Measurements from ENCODE around the gene ZNF521.
"Not testable (repeated sequence)": the region's sequence is repeated elsewhere in the genome, so short reads cannot be mapped to it uniquely, and the experiment has no call there.

ZNF521 gene

GRCh38 chr18:25284861-25285550 is 67.0 kb downstream of the ZNF521 start:
- H3K9me3 Mint-ChIP-seq = no peaks in the 10 kb centered on the region
- H3K27ac Mint-ChIP-seq = no peak overlapping the region
- H3K4me3 Mint-ChIP-seq = no peak overlapping the region
- H3K36me3 Mint-ChIP-seq = no peaks in the 10 kb centered on the region
- H3K27me3 Mint-ChIP-seq = peaks cover 21% of the 10 kb centered on the region
- ATAC-seq = no peak
- H3K4me1 Mint-ChIP-seq = no peaks in the 10 kb centered on the region

GRCh38 chr18:25284281-25284680 is 67.7 kb downstream of the ZNF521 start:
- Mint-ChIP-seq H3K4me3 (no peak overlapping the region), H3K9me3 (no peaks in the 10 kb centered on the region), H3K27me3 (peaks cover 24% of the 10 kb centered on the region), H3K27ac (no peak overlapping the region), H3K4me1 (no peaks in the 10 kb centered on the region), H3K36me3 (no peaks in the 10 kb centered on the region)
- ATAC-seq = no peak

- Mint-ChIP-seq H3K4me3 (no peak overlapping the region), H3K36me3 (no peaks in the 10 kb centered on the region), H3K27ac (no peak overlapping the region), H3K27me3 (peaks cover 24% of the 10 kb centered on the region), H3K9me3 (no peaks in the 10 kb centered on the region), H3K4me1 (no peaks in the 10 kb centered on the region)
- no peak for ATAC-seq
These were observed 68.2 kb downstream of the ZNF521 start for GRCh38 chr18:25283781-25284180.

GRCh38 chr18:25282896-25283703 is 68.9 kb downstream of the ZNF521 start:
- H3K27ac Mint-ChIP-seq = no peak overlapping the region

GRCh38 chr18:25282282-25282681 is 69.7 kb downstream of the ZNF521 start:
- Mint-ChIP-seq H3K27ac (no peak overlapping the region), H3K9me3 (no peaks in the 10 kb centered on the region), H3K4me1 (no peaks in the 10 kb centered on the region), H3K36me3 (no peaks in the 10 kb centered on the region), H3K4me3 (no peak overlapping the region), H3K27me3 (peaks cover 24% of the 10 kb centered on the region)
- no peak for ATAC-seq

More at GRCh38 chr18:25282896-25283703, 68.9 kb downstream of the ZNF521 start:
- Mint-ChIP-seq H3K4me3 (no peak overlapping the region), H3K9me3 (no peaks in the 10 kb centered on the region), H3K36me3 (no peaks in the 10 kb centered on the region), H3K27me3 (peaks cover 24% of the 10 kb centered on the region), H3K4me1 (no peaks in the 10 kb centered on the region)
- ATAC-seq = no peak

- no peaks in the 10 kb centered on the region for H3K36me3 Mint-ChIP-seq
- H3K4me3 Mint-ChIP-seq = no peak overlapping the region
- ATAC-seq = no peak
- H3K27ac Mint-ChIP-seq = no peak overlapping the region
- no peaks in the 10 kb centered on the region for H3K4me1 Mint-ChIP-seq
- H3K27me3 Mint-ChIP-seq = peaks cover 24% of the 10 kb centered on the region
- no peaks in the 10 kb centered on the region for H3K9me3 Mint-ChIP-seq
These were observed 70.4 kb downstream of the ZNF521 start for GRCh38 chr18:25281556-25281955.

- Mint-ChIP-seq H3K9me3 (no peaks in the 10 kb centered on the region), H3K27ac (no peak overlapping the region), H3K36me3 (no peaks in the 10 kb centered on the region), H3K27me3 (peaks cover 24% of the 10 kb centered on the region), H3K4me1 (no peaks in the 10 kb centered on the region), H3K4me3 (no peak overlapping the region)
- ATAC-seq = no peak
These were observed 72.0 kb downstream of the ZNF521 start for GRCh38 chr18:25279961-25280360.

- Mint-ChIP-seq H3K9me3 (no peaks in the 10 kb centered on the region), H3K27me3 (peaks cover 24% of the 10 kb centered on the region), H3K36me3 (no peaks in the 10 kb centered on the region), H3K4me1 (no peaks in the 10 kb centered on the region), H3K4me3 (no peak overlapping the region), H3K27ac (no peak overlapping the region)
- no peak for ATAC-seq
These were observed 72.4 kb downstream of the ZNF521 start for GRCh38 chr18:25279556-25279955.

GRCh38 chr18:25279133-25279532 is 72.8 kb downstream of the ZNF521 start:
- ATAC-seq = no peak

GRCh38 chr18:25278394-25278793 is 73.6 kb downstream of the ZNF521 start:
- H3K4me3 Mint-ChIP-seq = no peak overlapping the region
- no peaks in the 10 kb centered on the region for H3K4me1 Mint-ChIP-seq
- no peak for ATAC-seq
- H3K27ac Mint-ChIP-seq = no peak overlapping the region
- H3K9me3 Mint-ChIP-seq = no peaks in the 10 kb centered on the region
- H3K27me3 Mint-ChIP-seq = peaks cover 24% of the 10 kb centered on the region
- H3K36me3 Mint-ChIP-seq = no peaks in the 10 kb centered on the region

More at GRCh38 chr18:25279133-25279532, 72.8 kb downstream of the ZNF521 start:
- H3K36me3 Mint-ChIP-seq = no peaks in the 10 kb centered on the region
- no peak overlapping the region for H3K27ac Mint-ChIP-seq
- no peaks in the 10 kb centered on the region for H3K9me3 Mint-ChIP-seq
- peaks cover 24% of the 10 kb centered on the region for H3K27me3 Mint-ChIP-seq
- H3K4me3 Mint-ChIP-seq = no peak overlapping the region
- H3K4me1 Mint-ChIP-seq = no peaks in the 10 kb centered on the region

- ATAC-seq = no peak
- H3K27ac Mint-ChIP-seq = no peak overlapping the region
These were observed 76.5 kb downstream of the ZNF521 start for GRCh38 chr18:25275412-25276001.

GRCh38 chr18:25274926-25275325 is 77.0 kb downstream of the ZNF521 start:
- no peak for ATAC-seq
- Mint-ChIP-seq H3K4me3 (no peak overlapping the region), H3K27ac (no peak overlapping the region), H3K27me3 (peaks cover 3% of the 10 kb centered on the region), H3K36me3 (no peaks in the 10 kb centered on the region), H3K9me3 (no peaks in the 10 kb centered on the region), H3K4me1 (no peaks in the 10 kb centered on the region)

More at GRCh38 chr18:25275412-25276001, 76.5 kb downstream of the ZNF521 start:
- Mint-ChIP-seq H3K4me3 (no peak overlapping the region), H3K36me3 (no peaks in the 10 kb centered on the region), H3K9me3 (no peaks in the 10 kb centered on the region), H3K27me3 (peaks cover 8% of the 10 kb centered on the region), H3K4me1 (no peaks in the 10 kb centered on the region)

GRCh38 chr18:25266931-25267527 is 84.9 kb downstream of the ZNF521 start:
- H3K27ac Mint-ChIP-seq, H3K36me3 Mint-ChIP-seq, H3K4me3 Mint-ChIP-seq, ATAC-seq, H3K9me3 Mint-ChIP-seq, H3K4me1 Mint-ChIP-seq: not testable (repeated sequence)
- peaks cover 10% of the 10 kb centered on the region for H3K27me3 Mint-ChIP-seq

GRCh38 chr18:25262920-25263319 is 89.0 kb downstream of the ZNF521 start:
- H3K27ac Mint-ChIP-seq = no peak overlapping the region
- no peak for ATAC-seq
- peaks cover 18% of the 10 kb centered on the region for H3K27me3 Mint-ChIP-seq
- H3K36me3 Mint-ChIP-seq = no peaks in the 10 kb centered on the region
- H3K9me3 Mint-ChIP-seq = no peaks in the 10 kb centered on the region
- no peak overlapping the region for H3K4me3 Mint-ChIP-seq
- no peaks in the 10 kb centered on the region for H3K4me1 Mint-ChIP-seq

GRCh38 chr18:25261768-25262167 is 90.2 kb downstream of the ZNF521 start:
- Mint-ChIP-seq H3K27me3 (peaks cover 18% of the 10 kb centered on the region), H3K9me3 (no peaks in the 10 kb centered on the region), H3K36me3 (no peaks in the 10 kb centered on the region), H3K27ac (no peak overlapping the region), H3K4me1 (no peaks in the 10 kb centered on the region), H3K4me3 (no peak overlapping the region)
- no peak for ATAC-seq

Measured in stimulated activated memory B cell treated with anti-CD40 and anti-IgM and Interleukin-4, amounts not matched to agents 10 μg/mL and 1 μg/mL and 100 μg/mL, for 72 hours (primary cell).